Subcutaneous abdominal adipose tissue (tissue), 5 donors: ENCODE results near the gene ENAH.
"Not testable (repeated sequence)": the region's sequence is repeated elsewhere in the genome, so short reads cannot be mapped to it uniquely, and the experiment has no call there.

Experiments
- H3K27ac ChIP-seq: one replicate; pipeline ENCODE4 v1.7.0; 2013; ENCODE audit warnings: low read depth, mild to moderate bottlenecking, inconsistent platforms, low read length, moderate library complexity
- H3K27me3 ChIP-seq, 5 donors: one replicate each; pipeline ENCODE4 v1.7.0; 2013; ENCODE audit warnings: low read length in 5 of 5, inconsistent platforms in 1 of 5; ENCODE audit not compliant: control insufficient read depth in 5 of 5, insufficient read depth in 4 of 5
- H3K36me3 ChIP-seq, 5 donors: one replicate each; pipeline ENCODE4 v1.7.0; 2013; ENCODE audit warnings: low read length in 5 of 5; ENCODE audit not compliant: control insufficient read depth in 5 of 5, insufficient read depth in 5 of 5
- H3K4me1 ChIP-seq, 5 donors: one replicate each; pipeline ENCODE4 v1.7.0; 2013; ENCODE audit warnings: low read length in 5 of 5, mild to moderate bottlenecking in 3 of 5, moderate library complexity in 1 of 5; ENCODE audit not compliant: control insufficient read depth in 5 of 5, insufficient read depth in 5 of 5
- H3K4me3 ChIP-seq, 5 donors: one replicate each; pipeline ENCODE4 v1.7.0; 2013; ENCODE audit warnings: low read length in 5 of 5, low read depth in 1 of 5
- H3K9ac ChIP-seq, 5 donors: one replicate each; pipeline ENCODE4 v1.7.0; 2013; ENCODE audit warnings: low read length in 5 of 5, mild to moderate bottlenecking in 4 of 5, moderate library complexity in 3 of 5
- H3K9me3 ChIP-seq, 5 donors: one replicate each; pipeline ENCODE4 v1.7.0; 2013; ENCODE audit warnings: low read length in 5 of 5; ENCODE audit not compliant: control insufficient read depth in 5 of 5
- donor health status: healthy.
- donor health status: healthy.
- donor health status: healthy.
- donor health status: healthy.
- donor health status: healthy.

ENAH gene

DNA sequence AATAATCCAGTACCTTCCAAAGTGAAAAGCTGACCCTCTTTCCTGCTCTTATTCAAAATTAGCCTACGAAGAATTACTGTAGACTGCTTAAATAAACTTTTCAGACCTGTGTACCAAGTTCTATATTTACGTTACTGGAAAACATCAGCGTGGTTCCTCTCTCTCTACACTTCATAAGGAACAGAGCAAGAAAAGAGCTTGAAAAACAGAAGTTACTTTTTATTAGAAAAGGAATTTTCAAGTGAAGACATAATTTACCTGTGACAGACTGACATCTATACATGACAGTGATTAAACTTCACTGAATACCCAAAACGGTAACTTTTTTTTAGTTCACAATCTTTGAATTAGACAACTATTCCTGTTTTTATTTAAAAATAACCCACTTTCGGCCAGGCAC, 2.7 kb downstream of the ENAH start:
- Histone ChIP-seq H3K9me3 (no peaks in the 10 kb centered on the region), H3K27ac (peak overlapping the region; percentile 59), H3K36me3 (no peaks in the 10 kb centered on the region), H3K9ac (peak overlapping the region; percentile 26 to 61 (median 42)), H3K4me1 (peaks cover 0 to 33% (median 29%) of the 10 kb centered on the region in 5 donors), H3K27me3 (no peaks in the 10 kb centered on the region), H3K4me3 (peak overlapping the region in 4 of 5 donors; percentile 44 to 90 (median 88))

DNA sequence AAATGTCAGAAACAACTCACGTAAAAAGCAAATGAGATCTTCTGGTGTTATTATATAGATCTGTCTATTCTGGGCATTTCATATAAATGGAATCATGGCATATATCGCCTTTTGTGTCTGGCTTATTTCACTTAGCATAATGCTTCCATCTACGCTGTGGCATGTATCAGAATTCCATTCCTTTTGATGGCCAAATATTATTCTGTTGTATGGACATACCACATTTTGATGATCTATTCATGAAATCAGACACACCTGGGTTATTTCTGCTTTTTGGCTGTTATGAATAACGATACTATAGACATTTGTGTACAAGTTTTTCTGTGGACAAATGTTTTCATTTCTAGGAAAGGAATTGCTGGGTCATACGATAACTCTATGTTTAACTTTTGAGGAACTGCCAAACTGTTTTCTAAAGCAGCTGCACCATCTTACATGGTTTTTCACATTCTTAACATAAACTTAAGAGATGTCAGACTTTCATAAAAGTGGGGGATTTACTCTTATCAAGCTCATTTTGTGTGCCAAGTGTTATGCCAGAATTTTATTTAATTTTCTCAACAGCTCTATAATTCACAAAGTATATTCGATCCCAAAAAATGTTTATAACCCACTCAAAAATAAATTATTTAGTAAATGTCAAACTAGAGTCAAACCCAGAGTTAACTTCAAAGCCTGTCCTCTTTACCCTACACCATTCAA, 7.6 kb downstream of the ENAH start:
- H3K4me1 ChIP-seq, result peaks cover 0 to 23% (median 12%) of the 10 kb centered on the region in 5 donors
- H3K9me3 ChIP-seq, result no peaks in the 10 kb centered on the region
- no peak overlapping the region for H3K4me3 ChIP-seq
- no peak overlapping the region for H3K27ac ChIP-seq
- no peaks in the 10 kb centered on the region for H3K36me3 ChIP-seq
- no peaks in the 10 kb centered on the region for H3K27me3 ChIP-seq
- no peak overlapping the region for H3K9ac ChIP-seq

DNA sequence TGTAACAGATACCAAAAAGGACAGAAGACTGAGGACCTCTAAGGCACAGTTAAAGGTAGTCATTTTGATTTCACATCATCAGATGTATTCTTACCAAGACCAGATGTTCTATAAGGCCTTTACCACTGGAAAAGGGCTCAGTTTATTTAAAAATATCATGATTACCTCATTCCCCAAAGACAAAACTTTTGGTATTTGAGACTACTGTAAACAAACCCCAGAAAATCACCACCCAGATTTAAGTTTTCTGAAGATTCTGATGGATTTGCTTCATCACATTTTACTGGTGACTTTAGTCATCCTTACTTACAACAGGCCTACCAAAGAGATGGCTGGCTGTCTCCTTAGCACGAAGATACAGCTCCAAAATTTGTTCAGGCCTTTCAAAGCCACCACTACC, 8.3 kb downstream of the ENAH start:
- Histone ChIP-seq H3K4me3 (no peak overlapping the region), H3K9me3 (no peaks in the 10 kb centered on the region), H3K36me3 (no peaks in the 10 kb centered on the region), H3K4me1 (peaks cover 0 to 17% (median 8%) of the 10 kb centered on the region in 5 donors), H3K27ac (no peak overlapping the region), H3K27me3 (no peaks in the 10 kb centered on the region), H3K9ac (no peak overlapping the region)

DNA sequence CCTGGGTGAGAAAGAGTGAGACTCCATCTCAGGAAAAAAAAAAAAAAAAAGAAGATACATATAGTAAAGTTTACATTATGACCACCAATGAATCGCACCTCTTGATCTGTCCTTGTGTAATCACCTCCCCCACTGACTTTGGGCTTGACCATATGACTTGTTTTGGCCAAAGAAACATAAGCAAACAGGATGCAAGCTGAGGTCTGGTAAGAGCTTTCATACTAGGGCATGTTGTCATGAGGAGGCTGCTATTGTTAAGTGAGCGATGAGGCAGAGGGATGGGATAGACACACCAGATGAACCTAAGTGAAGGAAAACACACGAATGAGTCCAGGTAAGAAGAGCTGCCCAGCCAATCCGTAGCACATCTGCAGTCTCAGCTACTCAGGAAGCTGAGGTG, 10.7 kb downstream of the ENAH start:
- H3K4me1 ChIP-seq, result peaks cover 0 to 6% (median 0%) of the 10 kb centered on the region in 5 donors
- no peaks in the 10 kb centered on the region for H3K27me3 ChIP-seq
- H3K9ac ChIP-seq, result no peak overlapping the region
- no peak overlapping the region for H3K4me3 ChIP-seq
- no peak overlapping the region for H3K27ac ChIP-seq
- H3K9me3 ChIP-seq, result no peaks in the 10 kb centered on the region
- H3K36me3 ChIP-seq, result no peaks in the 10 kb centered on the region

DNA sequence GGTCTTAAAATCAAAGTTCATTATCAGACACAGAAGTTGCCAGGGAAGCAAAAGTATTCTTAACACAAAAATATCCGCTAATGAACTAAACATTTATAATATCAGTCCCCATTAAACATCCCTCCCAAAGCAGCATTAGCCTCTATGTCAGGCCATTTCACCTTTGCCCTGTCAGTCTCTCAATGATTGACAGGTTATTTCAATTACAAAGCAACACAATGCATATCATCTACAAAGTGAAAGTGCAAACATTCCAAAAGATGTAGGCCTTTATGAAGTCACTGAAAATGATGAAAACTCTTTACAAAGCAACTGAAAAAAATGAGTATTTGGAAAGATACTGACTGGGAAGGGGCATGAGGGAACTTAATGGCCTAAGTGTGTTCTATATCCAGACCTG, 14.1 kb downstream of the ENAH start:
- Histone ChIP-seq H3K4me1 (peaks cover 0 to 5% (median 0%) of the 10 kb centered on the region in 5 donors), H3K36me3 (no peaks in the 10 kb centered on the region), H3K27me3 (no peaks in the 10 kb centered on the region), H3K9me3 (no peaks in the 10 kb centered on the region), H3K27ac (no peak overlapping the region), H3K4me3 (no peak overlapping the region), H3K9ac (no peak overlapping the region)

DNA sequence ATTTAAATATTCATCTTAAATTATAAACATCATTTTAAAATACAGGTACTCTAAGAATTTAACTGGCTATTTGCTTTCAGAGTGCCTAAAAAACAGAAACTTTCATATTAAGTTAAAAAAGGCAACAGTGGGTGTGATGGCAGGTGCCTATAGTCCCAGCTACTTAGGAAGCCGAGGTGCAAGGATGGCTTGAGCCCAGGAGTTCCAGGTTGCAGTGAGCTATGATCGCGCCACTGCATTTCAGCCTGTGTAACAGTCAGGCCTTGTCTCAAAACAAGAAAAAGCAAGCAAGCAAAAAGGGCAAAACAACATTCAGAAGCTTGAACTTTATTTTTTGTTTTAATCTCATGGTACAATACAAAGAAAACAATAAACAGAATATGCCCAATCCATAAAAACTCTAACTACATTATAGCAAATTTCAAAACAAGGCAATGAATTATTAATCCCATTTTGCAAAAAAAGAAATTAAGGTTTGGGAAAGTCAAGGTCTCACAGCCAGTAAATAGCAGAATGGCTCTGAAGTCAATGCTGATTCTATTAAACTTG, 15.2 kb downstream of the ENAH start:
- no peak overlapping the region for H3K4me3 ChIP-seq
- H3K27me3 ChIP-seq, result no peaks in the 10 kb centered on the region
- H3K9ac ChIP-seq, result no peak overlapping the region
- H3K9me3 ChIP-seq, result no peaks in the 10 kb centered on the region
- peaks cover 0 to 6% (median 0%) of the 10 kb centered on the region in 5 donors for H3K4me1 ChIP-seq
- no peak overlapping the region for H3K27ac ChIP-seq
- H3K36me3 ChIP-seq, result no peaks in the 10 kb centered on the region

DNA sequence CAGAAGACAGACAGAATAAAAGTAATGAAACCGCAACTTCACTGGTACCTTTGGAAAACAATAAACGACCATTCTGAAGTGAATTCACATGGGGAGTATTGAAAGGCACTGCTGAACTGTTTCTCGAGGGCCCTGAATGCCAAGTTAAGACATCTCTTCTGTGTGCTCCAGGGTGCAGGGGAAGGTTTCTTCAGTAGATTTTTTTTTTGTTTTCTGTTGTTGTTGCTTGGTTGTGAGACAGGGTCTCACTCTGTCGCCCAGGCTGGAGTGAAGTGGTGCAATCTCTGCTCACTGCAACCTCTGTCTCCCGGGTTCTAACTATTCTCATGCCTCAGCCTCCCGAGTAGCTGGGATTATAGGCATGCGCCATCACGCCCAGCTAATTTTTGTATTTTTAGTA, 15.9 kb downstream of the ENAH start:
- H3K9me3 ChIP-seq, H3K36me3 ChIP-seq, H3K9ac ChIP-seq, H3K27me3 ChIP-seq, H3K4me3 ChIP-seq, H3K27ac ChIP-seq, H3K4me1 ChIP-seq: not testable (repeated sequence)

DNA sequence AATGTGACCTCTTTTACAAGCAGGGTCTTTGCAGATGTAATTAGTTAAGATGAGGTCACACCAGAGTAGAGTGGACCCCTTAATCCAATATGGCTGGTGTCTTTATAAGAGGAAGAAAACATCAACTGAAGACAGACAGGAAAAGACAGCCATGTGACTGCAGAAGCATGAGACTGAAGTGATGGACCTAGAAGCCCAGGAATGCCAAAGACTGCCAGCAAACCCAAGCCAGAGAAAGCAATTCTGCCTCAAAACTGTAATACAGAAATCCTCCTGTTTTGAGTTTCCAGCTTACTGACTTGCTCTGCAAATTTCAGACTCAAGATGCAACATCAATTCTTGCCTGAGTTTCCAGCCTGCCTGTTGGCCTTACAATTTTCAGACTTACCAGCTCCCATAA, 17.3 kb downstream of the ENAH start:
- Histone ChIP-seq H3K36me3 (no peaks in the 10 kb centered on the region), H3K9me3 (no peaks in the 10 kb centered on the region), H3K4me3 (no peak overlapping the region), H3K27ac (no peak overlapping the region), H3K4me1 (peaks cover 0 to 8% (median 5%) of the 10 kb centered on the region in 5 donors), H3K27me3 (no peaks in the 10 kb centered on the region), H3K9ac (no peak overlapping the region)

DNA sequence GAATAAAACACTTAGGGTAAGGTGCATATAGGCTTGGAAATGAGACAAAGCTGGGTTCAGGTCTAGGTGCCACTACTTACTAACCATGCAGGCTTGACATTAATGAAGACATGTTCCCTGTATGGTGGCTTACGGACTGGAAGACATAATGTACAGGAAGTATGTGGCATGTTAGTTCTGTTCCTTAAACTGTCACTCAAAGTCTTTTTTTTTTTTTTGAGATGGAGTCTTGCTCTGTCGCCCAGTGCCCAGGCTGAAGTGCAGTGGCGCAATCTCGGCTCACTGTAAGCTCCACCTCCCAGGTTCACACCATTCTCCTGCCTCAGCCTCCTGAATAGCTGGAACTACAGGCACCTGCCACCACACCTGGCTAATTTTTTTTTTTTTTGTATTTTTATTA, 20.1 kb downstream of the ENAH start:
- not testable (repeated sequence) for H3K9me3 ChIP-seq, H3K27ac ChIP-seq, H3K9ac ChIP-seq, H3K4me3 ChIP-seq, H3K27me3 ChIP-seq, H3K36me3 ChIP-seq
- H3K4me1 ChIP-seq, result peaks cover 0 to 14% (median 6%) of the 10 kb centered on the region in 5 donors

DNA sequence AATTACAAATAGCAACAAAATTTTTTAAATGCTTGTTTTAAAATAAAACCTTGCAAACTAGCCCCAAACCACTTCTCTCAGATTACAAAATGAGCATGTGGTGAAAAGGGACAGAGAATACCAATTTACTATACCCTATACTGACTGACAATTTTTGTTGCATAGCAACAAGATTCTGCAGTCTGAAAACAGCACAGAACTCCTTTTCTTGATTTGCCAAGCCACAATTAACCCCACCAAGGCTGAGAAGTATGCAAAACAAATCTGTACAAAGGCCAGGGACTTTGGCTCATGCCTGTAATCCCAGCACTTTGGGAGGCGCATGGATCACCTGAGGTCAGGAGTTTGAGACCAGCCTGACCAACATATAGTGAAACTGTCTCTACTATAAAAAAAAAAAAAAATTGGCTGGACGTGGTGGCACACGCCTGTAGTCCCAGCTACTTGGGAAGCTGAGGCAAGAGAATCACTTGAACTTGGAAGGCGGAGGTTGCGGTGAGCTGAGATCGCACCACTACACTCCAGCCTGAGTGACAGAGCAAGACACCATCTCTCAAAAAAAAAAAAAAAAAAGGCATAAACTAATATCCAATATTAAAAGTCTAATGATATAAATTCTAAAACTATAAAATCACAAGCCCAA, 21.8 kb downstream of the ENAH start:
- no peaks in the 10 kb centered on the region for H3K27me3 ChIP-seq
- H3K36me3 ChIP-seq, result no peaks in the 10 kb centered on the region
- no peak overlapping the region for H3K4me3 ChIP-seq
- H3K4me1 ChIP-seq, result peaks cover 0 to 20% (median 10%) of the 10 kb centered on the region in 5 donors
- H3K9me3 ChIP-seq, result no peaks in the 10 kb centered on the region
- no peak overlapping the region for H3K27ac ChIP-seq
- no peak overlapping the region for H3K9ac ChIP-seq
